ENCODE data around the gene SPRR5. TPM values are rescaled to one million over a fixed set of nuclear protein-coding genes. Genes with fewer than 3 reads are reported as not detected.

SPRR5 gene
- total and polyA plus RNA-seq, 11 donors: not detected

DNA sequence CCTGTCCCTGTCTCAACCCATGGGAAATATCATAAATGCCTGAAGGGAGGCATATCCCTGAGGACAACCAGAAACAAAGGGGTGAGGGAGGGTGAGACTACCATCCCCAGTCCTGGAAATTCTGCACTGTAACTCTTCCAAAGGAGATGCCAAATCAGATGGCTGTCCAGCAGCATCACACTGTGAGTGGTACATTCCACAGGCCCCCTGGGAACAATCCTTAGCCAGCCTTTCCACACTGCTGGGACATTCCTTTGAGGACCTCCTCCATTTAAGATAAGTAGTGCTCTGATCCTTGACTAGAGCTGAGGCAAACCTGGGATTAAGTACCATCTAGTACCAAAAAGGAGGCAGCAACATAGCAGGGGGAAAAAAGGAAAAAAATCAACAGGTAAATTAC is 27.9 kb upstream of the SPRR5 start:
- Histone ChIP-seq H3K27me3 (peaks cover 0 to 7% (median 0%) of the 10 kb centered on the region in 9 donors), H3K9me3 (peaks cover 0 to 12% (median 0%) of the 10 kb centered on the region in 12 donors), H3K4me1 (no peaks in the 10 kb centered on the region), H3K27ac (no peak overlapping the region), H3K4me3 (no peak overlapping the region), H3K36me3 (no peaks in the 10 kb centered on the region)
- TF ChIP-seq, protein P1, sequence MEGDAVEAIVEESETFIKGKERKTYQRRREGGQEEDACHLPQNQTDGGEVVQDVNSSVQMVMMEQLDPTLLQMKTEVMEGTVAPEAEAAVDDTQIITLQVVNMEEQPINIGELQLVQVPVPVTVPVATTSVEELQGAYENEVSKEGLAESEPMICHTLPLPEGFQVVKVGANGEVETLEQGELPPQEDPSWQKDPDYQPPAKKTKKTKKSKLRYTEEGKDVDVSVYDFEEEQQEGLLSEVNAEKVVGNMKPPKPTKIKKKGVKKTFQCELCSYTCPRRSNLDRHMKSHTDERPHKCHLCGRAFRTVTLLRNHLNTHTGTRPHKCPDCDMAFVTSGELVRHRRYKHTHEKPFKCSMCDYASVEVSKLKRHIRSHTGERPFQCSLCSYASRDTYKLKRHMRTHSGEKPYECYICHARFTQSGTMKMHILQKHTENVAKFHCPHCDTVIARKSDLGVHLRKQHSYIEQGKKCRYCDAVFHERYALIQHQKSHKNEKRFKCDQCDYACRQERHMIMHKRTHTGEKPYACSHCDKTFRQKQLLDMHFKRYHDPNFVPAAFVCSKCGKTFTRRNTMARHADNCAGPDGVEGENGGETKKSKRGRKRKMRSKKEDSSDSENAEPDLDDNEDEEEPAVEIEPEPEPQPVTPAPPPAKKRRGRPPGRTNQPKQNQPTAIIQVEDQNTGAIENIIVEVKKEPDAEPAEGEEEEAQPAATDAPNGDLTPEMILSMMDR (IDR thresholded peaks at IDR 0.05): no peak
- TF ChIP-seq POLR2A (IDR thresholded peaks at IDR 0.05): no peak
- intact Hi-C loops (cut with DNase I): no loop called here
- ATAC-seq (no peak), DNase-seq (no peak)

DNA sequence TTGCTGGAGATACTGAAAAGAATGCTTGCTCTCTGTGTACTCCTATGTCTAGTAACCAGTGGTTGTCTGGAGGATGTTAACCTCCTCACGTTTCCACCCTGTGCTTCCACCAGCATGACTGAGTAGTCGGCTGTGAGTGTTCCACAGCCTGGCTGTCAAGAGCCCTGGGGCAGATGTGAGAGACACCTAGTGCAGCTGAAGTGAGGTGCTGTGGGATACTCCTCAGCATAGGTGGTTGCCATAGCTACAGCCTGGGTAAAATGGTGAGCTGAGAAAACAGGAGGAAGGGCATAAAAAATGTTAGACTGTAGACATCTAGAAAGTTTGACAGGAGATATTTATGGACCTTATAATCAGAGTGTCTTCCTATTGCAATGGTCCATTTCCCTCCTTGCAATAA is 22.8 kb upstream of the SPRR5 start:
- no peak for TF ChIP-seq POLR2A (IDR thresholded peaks at IDR 0.05)
- TF ChIP-seq, protein P1 (IDR thresholded peaks at IDR 0.05): no peak
- peaks cover 0 to 3% (median 0%) of the 10 kb centered on the region in 9 donors for H3K27me3 ChIP-seq
- no peaks in the 10 kb centered on the region for H3K36me3 ChIP-seq
- no peak overlapping the region for H3K4me3 ChIP-seq
- no peak for DNase-seq
- intact Hi-C loops (cut with DNase I): no loop called here
- 43 to 48% (median 46%) methylated on average over 2 of the region's 2 CpGs for WGBS, 4 donors
- H3K4me1 ChIP-seq: no peaks in the 10 kb centered on the region
- H3K9me3 ChIP-seq: peaks cover 0 to 11% (median 0%) of the 10 kb centered on the region in 12 donors
- ATAC-seq: no peak
- no peak overlapping the region for H3K27ac ChIP-seq

DNA sequence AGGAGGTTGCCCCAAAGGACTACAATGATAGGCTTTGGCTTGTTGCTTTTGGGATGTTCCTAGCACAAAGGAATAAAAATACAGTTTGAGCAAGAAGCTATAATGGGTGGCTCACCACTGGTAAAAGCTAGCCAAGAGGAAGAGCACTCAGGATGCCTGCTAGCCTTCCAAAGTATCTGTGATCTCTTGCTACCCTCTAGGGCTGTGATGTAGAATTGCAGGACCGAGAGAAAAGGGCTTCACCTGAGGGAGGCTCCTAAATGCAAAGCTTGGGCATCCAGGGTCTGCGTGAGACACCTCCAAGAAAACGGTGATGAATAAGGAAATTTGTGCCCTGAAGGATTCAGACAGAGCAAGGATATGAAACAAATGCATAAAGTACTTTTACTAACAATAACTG is 20.9 kb upstream of the SPRR5 start:
- no peak overlapping the region for H3K4me3 ChIP-seq
- no peaks in the 10 kb centered on the region for H3K36me3 ChIP-seq
- 50 to 67% (median 58%) methylated on average over 3 of the region's 3 CpGs for WGBS, 4 donors
- no peak overlapping the region for H3K27ac ChIP-seq
- intact Hi-C loops (cut with DNase I): no loop called here
- H3K27me3 ChIP-seq: peaks cover 0 to 3% (median 0%) of the 10 kb centered on the region in 9 donors
- no peaks in the 10 kb centered on the region for H3K4me1 ChIP-seq
- H3K9me3 ChIP-seq: no peaks in the 10 kb centered on the region
- no peak for TF ChIP-seq POLR2A (IDR thresholded peaks at IDR 0.05)
- TF ChIP-seq, protein P1 (IDR thresholded peaks at IDR 0.05): no peak
- DNase-seq: no peak
- no peak for ATAC-seq

DNA sequence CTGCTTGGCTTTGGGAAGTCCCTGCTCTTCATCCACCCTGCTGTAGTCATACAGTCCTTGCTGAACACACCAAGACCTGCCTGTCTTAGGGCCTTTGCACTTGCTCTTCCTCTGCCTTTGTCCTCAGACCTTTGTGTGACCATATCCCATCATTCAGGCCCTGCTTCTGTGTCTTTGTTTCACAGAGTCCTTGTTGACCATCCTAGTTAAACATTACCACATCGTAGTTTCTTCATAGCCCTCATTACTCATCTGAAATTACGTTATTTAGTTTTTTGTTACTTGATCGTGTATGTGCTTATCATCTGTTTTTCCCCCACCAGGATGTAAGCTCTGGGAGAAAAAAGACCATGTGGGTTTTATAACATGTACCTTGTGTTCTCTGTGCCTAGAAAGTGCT is 18.3 kb upstream of the SPRR5 start:
- 85 to 88% (median 86%) methylated on average over 3 of the region's 3 CpGs for WGBS, 4 donors
- ATAC-seq: no peak
- H3K9me3 ChIP-seq: no peaks in the 10 kb centered on the region
- intact Hi-C loops (cut with DNase I): no loop called here
- peaks cover 0 to 3% (median 0%) of the 10 kb centered on the region in 9 donors for H3K27me3 ChIP-seq
- no peak for DNase-seq
- no peaks in the 10 kb centered on the region for H3K4me1 ChIP-seq
- no peak for TF ChIP-seq POLR2A (IDR thresholded peaks at IDR 0.05)
- TF ChIP-seq, protein P1 (IDR thresholded peaks at IDR 0.05): no peak
- H3K36me3 ChIP-seq: no peaks in the 10 kb centered on the region
- no peak overlapping the region for H3K4me3 ChIP-seq
- H3K27ac ChIP-seq: no peak overlapping the region

Data from heart left ventricle (tissue), 16 donors.